ENCODE data around the gene ACAP3. TPM values are rescaled to one million over a fixed set of nuclear protein-coding genes. Genes with fewer than 3 reads are reported as not detected.

The ACAP3 gene
- total and polyA plus RNA-seq, 2 experiments from 2014 or later: 8.1 to 31.9 TPM

DNA sequence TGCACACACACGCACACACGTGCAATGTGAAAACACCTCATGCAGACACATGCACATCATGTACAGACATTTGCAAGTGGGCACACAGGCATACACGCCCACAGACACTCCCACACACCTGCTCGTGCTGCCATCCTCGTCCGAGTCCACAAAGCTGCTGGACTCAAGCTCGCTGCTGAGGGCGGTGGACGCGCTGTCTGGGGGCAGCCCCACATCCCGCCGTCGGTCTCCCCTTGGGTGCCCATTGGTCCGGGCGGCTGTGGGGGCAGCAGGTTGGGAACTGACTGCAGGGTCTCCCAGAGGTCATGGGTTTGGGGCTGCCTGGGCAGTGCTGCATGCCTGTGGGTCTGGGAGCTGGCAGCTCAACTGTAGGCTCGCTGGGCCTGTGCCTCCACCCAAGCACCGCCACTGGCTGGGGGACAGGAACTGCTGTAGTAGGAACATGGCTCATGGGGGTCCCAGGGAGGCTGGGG is 33.9 kb upstream of the ACAP3 start (continued):
- TF ChIP-seq, protein P1, sequence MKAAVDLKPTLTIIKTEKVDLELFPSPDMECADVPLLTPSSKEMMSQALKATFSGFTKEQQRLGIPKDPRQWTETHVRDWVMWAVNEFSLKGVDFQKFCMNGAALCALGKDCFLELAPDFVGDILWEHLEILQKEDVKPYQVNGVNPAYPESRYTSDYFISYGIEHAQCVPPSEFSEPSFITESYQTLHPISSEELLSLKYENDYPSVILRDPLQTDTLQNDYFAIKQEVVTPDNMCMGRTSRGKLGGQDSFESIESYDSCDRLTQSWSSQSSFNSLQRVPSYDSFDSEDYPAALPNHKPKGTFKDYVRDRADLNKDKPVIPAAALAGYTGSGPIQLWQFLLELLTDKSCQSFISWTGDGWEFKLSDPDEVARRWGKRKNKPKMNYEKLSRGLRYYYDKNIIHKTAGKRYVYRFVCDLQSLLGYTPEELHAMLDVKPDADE (IDR thresholded peaks at IDR 0.05): no peak
- TF ChIP-seq, protein P2, sequence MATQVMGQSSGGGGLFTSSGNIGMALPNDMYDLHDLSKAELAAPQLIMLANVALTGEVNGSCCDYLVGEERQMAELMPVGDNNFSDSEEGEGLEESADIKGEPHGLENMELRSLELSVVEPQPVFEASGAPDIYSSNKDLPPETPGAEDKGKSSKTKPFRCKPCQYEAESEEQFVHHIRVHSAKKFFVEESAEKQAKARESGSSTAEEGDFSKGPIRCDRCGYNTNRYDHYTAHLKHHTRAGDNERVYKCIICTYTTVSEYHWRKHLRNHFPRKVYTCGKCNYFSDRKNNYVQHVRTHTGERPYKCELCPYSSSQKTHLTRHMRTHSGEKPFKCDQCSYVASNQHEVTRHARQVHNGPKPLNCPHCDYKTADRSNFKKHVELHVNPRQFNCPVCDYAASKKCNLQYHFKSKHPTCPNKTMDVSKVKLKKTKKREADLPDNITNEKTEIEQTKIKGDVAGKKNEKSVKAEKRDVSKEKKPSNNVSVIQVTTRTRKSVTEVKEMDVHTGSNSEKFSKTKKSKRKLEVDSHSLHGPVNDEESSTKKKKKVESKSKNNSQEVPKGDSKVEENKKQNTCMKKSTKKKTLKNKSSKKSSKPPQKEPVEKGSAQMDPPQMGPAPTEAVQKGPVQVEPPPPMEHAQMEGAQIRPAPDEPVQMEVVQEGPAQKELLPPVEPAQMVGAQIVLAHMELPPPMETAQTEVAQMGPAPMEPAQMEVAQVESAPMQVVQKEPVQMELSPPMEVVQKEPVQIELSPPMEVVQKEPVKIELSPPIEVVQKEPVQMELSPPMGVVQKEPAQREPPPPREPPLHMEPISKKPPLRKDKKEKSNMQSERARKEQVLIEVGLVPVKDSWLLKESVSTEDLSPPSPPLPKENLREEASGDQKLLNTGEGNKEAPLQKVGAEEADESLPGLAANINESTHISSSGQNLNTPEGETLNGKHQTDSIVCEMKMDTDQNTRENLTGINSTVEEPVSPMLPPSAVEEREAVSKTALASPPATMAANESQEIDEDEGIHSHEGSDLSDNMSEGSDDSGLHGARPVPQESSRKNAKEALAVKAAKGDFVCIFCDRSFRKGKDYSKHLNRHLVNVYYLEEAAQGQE (IDR thresholded peaks at IDR 0.05; ENCODE audit: unreplicated experiment): no peak
- no peak for TF ChIP-seq CREB1 (CRISPR knock-in tag; IDR thresholded peaks at IDR 0.05; ENCODE audit: low read depth)

DNA sequence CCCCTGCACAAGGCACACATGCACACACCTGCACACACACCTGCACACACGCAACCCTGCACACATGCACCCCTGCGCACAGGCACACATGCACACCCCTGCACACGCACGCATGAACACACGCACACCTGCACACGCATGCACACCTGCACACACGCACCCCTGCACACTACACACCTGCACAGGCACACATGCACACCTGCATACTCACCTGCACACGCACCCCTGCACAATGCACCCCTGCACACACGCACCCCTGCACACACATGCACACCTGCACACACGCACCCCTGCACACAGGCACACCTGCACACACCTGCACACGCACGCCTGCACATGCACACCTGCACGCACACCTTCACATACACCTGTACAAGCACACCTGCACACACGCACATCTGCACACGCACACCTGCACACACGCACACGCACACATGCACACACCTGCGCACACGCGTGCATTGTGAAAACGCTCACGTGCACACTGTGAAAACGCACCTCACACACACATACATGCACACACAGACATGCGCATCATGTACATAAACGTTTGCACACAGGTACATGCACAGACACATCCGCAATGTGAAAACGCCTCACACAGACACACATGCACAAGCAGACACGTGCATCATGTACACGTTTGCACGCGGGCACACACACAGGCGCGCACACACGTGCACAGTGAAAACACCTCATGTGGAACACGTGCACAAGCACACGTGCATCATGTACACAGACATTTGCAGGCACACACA is 33.2 kb upstream of the ACAP3 start:
- Histone ChIP-seq H3K4me3 (no peak overlapping the region), H3K79me2 (replicated peaks; ENCODE audit: insufficient read depth) (no peaks in the 10 kb centered on the region), H2AFZ (no peak overlapping the region), H3K27me3 (ENCODE audit: insufficient read depth) (no peaks in the 10 kb centered on the region), H3F3A (replicated peaks; ENCODE audit: low read depth) (peaks cover 9% of the 10 kb centered on the region), H3K4me2 (no peak overlapping the region), H4K20me1 (replicated peaks; ENCODE audit: insufficient read depth) (0 out of 2 replicates have a peak, but pooled peaks cover 3% of the 10 kb centered on the region), H3K4me1 (ENCODE audit: insufficient read depth) (no peaks in the 10 kb centered on the region), H3K36me3 (ENCODE audit: insufficient read depth) (no peaks in the 10 kb centered on the region), H3K27ac (ENCODE audit: low read depth) (no peak overlapping the region), H3K9me2 (ENCODE audit: insufficient read depth) (no peaks in the 10 kb centered on the region)
- no peaks in the 10 kb centered on the region; the same call in 2 of the 3 replicates for H3K4me1 Mint-ChIP-seq
- TF ChIP-seq STAT1 (IDR thresholded peaks at IDR 0.05; ENCODE audit: unreplicated experiment) (no peak), NANOG (IDR thresholded peaks at IDR 0.05; ENCODE audit: borderline replicate concordance) (no peak), CREB1 (CRISPR knock-in tag; IDR thresholded peaks at IDR 0.05; ENCODE audit: low read depth) (no peak)
- TF ChIP-seq, protein P3, sequence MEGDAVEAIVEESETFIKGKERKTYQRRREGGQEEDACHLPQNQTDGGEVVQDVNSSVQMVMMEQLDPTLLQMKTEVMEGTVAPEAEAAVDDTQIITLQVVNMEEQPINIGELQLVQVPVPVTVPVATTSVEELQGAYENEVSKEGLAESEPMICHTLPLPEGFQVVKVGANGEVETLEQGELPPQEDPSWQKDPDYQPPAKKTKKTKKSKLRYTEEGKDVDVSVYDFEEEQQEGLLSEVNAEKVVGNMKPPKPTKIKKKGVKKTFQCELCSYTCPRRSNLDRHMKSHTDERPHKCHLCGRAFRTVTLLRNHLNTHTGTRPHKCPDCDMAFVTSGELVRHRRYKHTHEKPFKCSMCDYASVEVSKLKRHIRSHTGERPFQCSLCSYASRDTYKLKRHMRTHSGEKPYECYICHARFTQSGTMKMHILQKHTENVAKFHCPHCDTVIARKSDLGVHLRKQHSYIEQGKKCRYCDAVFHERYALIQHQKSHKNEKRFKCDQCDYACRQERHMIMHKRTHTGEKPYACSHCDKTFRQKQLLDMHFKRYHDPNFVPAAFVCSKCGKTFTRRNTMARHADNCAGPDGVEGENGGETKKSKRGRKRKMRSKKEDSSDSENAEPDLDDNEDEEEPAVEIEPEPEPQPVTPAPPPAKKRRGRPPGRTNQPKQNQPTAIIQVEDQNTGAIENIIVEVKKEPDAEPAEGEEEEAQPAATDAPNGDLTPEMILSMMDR (conservative IDR thresholded peaks at IDR 0.05; ENCODE audit: low read depth in 2 of 2): no peak
- no peak for ATAC-seq
- H3K27ac Mint-ChIP-seq: no peak overlapping the region
- H3K36me3 Mint-ChIP-seq (ENCODE audit: low read depth): peaks cover 18% of the 10 kb centered on the region
- H3K27me3 Mint-ChIP-seq (ENCODE audit: insufficient read depth, low read depth, poor library complexity): peaks cover 6% of the 10 kb centered on the region
- H3K9me3 Mint-ChIP-seq: no peaks in the 10 kb centered on the region; the same call in 2 of the 3 replicates
- no peak overlapping the region for H3K4me3 Mint-ChIP-seq
- no peak for DNase-seq (ENCODE audit: low spot score)

Data from GM23338 (cell line).